Skeletal muscle cell (primary cell): ENCODE results near the gene RBMS1.
"Not testable (repeated sequence)": the region's sequence is repeated elsewhere in the genome, so short reads cannot be mapped to it uniquely, and the experiment has no call there.

Experiments
- DNase-seq: peaks from one replicate; pipeline ENCODE4 v3.0.0-alpha.2; 2010; ENCODE audit warnings: low read depth
- H3K4me3 ChIP-seq: 2 replicates; pipeline ENCODE4 v1.5.1; 2011; ENCODE audit warnings: low read depth, mild to moderate bottlenecking, control low read depth, low read length, moderate library complexity

The RBMS1 gene

DNA sequence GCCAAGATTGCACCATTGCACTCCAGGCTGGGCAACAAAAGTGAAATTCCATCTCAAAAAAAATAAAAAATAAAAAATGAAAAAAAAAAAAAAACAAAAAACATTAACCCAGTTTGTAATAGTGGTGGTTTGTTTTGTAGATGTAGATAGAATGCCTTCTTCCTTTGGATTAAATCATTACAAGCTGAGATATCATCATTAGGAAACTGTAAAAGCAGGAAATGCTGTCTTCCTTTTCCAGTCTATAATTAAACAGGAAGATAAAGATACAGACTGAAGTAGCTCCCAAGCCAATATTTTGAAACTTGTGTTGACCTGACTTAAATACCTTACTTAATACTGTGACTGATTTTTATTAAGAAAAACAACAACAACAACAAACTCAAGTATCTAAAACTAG lies 43.1 kb downstream of the RBMS1 start:
- H3K4me3 ChIP-seq, result no peak overlapping the region
- no peak for DNase-seq

DNA sequence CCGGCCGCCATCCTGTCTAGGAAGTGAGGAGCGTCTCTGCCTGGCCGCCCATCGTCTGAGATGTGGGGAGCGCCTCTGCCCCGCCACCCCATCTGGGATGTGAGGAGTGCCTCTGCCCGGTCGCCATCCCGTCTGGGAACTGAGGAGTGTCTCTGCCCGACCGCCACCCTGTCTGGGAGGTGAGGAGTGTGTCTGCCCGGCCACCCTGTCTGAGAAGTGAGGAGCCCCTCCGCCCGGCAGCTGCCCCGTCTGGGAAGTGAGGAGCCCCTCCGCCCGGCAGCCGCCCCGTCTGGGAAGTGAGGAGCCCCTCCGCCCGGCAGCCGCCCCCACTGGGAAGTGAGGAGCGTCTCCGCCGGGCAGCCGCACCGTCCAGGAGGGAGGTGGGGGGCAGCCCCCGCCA lies 44.8 kb downstream of the RBMS1 start:
- H3K4me3 ChIP-seq, DNase-seq: not testable (repeated sequence)

- DNase-seq, result no peak
- no peak overlapping the region for H3K4me3 ChIP-seq
Measured at GRCh38 chr2:160445673-160446072, 47.9 kb downstream of the RBMS1 start.

DNA sequence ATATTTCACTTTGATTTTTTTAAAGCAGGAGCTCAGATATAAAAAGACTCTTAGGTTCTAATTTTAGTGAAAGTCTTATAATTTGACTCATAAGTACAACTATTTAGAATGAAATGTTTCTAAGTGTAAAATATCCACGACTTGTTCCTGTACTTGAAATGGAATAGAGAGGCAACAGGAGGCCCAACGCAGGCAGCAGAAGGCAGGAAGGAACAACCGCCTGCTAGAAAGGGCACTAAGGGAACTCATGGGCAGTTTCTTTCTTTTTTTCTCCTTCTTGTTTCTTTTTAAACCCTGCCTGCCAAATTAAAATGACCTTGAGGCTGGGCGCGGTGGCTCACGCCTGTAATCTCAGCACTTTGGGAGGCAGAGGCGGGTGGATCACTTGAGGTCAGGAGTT lies 51.0 kb downstream of the RBMS1 start:
- no peak for DNase-seq
- H3K4me3 ChIP-seq, result no peak overlapping the region

DNA sequence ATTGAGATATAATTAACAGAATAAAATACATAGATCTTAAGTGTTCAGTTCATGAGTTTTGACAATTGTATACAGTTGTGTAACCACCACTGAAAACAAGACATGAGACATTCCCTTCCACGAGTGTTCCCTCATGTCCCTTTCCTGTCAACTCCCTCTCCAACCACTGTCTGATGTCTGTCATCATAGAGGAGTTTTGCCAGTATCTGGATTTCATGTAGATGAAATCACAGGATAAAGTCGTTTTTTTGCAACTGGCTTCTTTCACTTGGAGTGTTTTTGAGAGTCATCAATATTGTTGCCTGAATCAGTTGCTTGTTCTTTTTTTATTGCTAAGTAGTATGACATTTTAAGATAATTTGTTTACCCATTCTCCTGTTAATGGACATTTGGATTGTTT lies 52.7 kb downstream of the RBMS1 start:
- no peak for DNase-seq
- no peak overlapping the region for H3K4me3 ChIP-seq

DNA sequence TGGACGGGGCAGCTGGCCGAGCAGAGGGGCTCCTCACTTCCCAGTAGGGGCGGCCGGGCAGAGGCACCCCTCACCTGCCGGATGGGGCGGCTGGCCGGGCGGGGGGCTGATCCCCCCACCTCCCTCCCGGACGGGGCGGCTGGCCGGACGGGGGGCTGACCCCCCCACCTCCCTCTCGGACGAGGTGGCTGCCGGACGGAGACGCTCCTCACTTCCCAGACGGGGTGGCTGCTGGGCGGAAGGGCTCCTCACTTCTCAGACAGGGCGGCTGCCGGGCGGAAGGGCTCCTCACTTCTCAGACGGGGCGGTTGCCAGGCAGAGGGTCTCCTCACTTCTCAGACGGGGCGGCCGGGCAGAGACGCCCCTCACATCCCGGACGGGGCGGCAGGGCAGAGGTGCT lies 54.6 kb downstream of the RBMS1 start:
- DNase-seq, H3K4me3 ChIP-seq: not testable (repeated sequence)

DNA sequence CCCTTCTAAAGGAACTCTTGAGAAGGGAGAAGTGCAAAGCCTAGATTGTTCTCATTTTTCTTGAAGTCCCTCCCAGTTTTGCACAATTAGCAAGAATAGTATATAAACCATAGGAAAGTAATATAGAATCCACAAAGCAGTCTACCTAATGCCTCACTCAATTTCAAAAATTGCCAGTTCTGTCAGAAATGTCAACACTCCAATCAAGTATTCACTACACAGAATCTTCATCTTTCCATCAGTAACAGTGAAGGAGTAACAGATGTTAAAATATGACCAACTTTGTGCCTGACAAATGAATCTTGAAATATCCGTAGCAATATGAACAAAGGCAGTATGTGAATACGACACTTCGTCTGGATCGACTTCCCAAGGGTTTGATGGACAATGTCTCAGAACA lies 56.3 kb downstream of the RBMS1 start:
- DNase-seq, result no peak
- H3K4me3 ChIP-seq, result no peak overlapping the region

DNA sequence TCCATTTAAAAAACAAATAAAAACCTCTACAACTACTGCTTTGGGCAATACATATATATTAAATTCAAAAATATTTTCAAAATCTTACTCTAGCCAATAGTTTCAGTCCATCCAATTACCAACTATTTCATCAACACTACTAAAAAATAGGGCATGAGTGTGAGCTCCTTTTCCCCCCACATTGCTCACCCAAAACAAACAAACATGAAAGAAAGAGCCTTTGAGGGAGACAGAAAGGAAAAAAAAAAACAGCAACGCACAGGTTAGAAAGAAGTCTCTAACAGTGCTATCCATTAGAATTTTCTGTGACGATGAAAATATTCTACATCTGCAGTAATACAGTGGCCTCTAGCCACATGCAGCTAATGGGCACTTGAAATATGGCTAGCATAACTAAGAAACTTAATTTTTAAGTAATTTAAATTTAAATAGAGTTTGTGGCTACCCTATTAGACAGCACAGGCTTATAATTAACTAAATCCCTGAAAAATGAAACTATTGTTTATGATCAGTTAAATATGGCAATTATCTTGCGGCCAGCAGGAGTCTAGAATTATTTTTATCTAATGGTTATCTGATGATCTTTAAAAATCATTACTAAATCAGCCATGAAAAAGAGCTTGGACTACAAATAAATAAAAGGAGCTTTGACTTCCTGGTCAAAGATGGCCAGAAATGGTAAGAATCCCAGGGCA lies 59.2 kb downstream of the RBMS1 start:
- no peak overlapping the region for H3K4me3 ChIP-seq
- no peak for DNase-seq

DNA sequence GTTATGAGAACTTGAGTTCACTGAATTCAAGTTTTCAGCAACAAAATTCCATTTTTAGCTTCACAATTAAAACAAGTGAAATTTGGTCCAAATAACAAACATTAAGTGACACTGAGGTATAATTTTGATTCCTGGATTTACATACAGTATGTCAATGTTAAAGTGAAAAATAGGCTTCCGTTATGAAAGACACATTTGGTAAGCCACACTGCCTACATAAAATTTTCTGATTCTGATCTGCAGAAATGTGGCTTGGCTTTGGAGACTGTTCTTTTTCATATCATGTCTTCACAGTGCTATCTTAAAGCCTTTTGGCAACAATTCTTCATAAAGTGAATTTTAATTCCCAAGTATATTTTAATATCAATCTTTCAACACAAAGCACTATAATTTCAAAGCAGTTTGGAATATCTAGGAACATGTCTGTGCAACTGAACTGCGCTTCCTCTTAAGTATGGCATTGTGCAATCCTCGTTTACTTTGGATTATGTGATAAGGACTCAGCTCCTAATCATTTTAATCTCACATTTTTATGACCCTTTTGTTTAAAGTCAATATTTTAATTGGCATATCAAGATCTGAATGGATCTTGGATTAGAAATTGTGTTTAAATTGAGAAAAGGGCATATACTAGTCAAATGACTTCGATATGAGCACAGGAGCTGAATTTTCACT lies 60.0 kb downstream of the RBMS1 start:
- DNase-seq, result no peak
- H3K4me3 ChIP-seq, result no peak overlapping the region

DNA sequence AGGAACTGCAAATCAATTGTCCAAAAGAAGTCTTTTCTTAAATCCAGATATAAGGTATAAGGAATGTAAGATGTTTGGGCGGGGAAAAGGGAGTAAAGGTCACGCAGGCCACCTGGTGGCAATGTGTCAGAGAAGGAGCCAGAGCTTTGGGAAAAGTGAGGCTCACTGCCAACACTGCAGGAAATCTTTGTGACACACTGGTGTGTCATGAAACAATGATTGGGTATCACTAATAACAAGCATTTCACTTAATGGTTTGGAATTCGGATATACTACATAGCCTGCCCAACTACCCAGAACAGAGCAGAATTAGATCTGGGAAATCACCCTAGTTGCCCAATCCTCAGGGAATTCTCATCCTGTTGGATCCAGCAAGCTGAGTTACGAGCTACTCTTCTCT lies 61.0 kb downstream of the RBMS1 start:
- DNase-seq, result no peak
- no peak overlapping the region for H3K4me3 ChIP-seq

DNA sequence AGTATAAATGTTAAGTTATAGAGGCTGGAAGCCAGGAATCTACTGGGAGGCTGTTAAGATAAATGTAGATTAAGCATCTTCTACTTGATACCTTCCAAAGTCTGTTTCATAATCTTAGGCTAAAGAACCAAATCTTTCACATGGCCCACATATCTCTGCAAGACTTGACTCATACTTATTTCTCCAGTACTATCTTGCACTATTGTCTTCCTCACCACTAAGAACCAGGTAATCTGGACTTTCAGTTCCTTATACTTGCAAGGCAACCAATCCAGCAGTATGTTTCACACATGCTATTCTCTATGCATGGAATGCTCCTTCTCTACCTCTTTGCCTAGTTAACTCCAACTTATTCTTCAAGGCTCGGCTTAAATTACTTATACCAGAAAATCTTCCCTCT lies 62.2 kb downstream of the RBMS1 start:
- DNase-seq, result no peak

DNA sequence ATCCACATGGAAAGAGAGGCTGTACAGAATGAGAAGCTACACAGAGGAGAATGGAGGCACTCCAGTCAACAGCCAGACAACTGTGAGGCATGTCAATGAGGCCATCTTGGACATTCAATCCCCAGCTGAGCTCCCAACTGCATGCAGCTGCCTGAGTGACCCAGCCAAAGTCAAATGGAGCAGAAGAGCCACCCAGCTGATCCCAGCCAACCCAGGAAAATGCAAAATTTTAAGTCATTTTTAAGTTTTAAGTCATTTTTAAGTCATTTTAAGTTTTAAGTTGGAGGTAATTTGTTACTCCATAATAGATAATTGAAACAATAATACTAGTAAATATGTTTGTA lies 63.6 kb downstream of the RBMS1 start:
- DNase-seq, result no peak
- no peak overlapping the region for H3K4me3 ChIP-seq

More for the DNA sequence above, 62.2 kb downstream of the RBMS1 start:
- H3K4me3 ChIP-seq, result no peak overlapping the region

DNA sequence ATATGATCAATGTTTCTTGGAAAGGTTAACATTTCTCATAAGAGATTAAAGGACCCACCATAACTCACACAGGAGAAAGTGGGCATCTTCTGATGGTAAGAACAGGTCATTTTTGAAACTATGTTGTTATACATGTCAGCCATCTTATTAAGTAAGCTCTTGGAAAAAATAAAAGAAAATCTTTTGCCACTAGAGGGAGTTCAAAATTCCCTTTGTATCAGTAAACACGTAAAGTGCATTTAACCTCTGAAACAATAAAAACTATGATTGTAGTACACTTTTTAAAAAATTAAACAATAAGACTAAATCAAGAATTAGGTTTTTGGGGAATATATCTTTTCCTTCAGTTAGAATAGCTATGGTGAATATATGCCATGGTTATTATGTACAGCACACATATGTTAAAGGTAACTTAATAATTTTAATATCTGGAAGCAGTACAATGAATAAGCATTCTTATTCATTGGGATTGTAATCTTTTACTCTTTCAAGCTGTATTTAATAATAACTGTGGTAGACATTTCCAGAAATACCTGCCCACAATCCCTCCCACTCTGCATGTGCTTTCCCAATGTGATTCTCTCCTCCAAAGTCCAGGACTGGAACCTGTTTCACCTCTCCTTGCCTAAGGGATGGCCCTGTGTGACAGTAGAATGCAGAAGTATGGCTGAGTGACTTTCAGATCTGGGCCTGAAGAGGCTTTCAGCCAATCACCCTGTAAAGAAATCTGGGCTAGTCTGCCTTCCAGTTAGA lies 64.2 kb downstream of the RBMS1 start:
- H3K4me3 ChIP-seq, result no peak overlapping the region
- DNase-seq, result no peak

- DNase-seq, result no peak
- no peak overlapping the region for H3K4me3 ChIP-seq
Measured at GRCh38 chr2:160428405-160428763, 65.2 kb downstream of the RBMS1 start.

DNA sequence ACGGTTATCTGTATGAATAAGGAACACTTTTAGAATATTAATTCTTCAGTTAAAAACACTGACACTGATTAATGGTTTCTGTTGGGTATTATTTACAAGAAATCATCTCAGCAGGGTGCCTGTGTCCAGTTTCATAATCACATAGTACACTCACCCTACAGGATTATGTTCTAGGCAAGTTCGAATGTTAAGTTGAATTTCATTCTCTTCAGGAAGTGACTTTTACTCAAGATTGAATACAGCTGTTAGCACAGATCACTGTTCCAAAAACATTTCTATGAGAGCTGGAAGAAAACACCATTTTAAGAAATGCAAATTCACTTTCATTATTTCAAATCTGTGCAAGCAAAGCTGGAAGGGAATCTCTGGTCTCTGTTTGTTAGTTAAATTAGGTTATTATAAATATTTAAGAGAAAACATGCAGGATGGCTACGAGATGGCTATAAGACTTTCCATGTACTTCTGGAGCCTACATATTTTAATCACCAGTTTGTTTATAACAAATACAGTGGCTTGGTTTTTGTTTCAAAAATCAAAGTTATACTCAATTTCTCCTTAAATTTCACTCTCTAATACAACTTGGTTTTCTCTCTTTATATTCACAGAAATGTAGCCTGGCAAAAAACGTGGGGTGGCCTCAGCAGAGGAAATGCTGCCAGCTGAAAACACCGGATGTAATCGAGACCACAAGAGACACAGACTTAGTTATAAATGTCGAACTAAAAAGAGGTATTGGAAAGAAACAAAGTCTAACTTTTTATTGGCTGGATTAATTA lies 65.8 kb downstream of the RBMS1 start:
- peak overlapping the region; percentile 8 for H3K4me3 ChIP-seq
- DNase-seq, result peak; percentile 66

DNA sequence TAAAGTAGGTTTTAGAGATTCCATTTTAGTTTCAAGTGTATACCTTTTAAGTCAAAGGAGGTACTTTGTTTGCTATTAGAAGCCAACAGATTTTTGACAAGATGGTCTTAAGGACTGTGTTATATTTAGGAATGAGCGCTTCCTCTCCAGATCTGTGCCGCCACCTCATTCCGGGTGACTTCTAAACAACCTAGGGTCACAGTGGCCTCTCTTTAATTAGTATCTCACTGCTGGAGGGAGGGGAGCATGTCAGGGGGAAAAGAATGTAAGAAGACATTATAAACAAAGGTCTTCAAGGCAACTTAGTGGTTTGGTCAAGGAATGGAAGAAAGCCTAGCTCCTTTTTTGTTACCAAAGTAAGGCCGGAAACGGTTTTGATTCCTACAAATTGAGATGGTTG lies 67.0 kb downstream of the RBMS1 start:
- no peak overlapping the region for H3K4me3 ChIP-seq
- DNase-seq, result no peak

DNA sequence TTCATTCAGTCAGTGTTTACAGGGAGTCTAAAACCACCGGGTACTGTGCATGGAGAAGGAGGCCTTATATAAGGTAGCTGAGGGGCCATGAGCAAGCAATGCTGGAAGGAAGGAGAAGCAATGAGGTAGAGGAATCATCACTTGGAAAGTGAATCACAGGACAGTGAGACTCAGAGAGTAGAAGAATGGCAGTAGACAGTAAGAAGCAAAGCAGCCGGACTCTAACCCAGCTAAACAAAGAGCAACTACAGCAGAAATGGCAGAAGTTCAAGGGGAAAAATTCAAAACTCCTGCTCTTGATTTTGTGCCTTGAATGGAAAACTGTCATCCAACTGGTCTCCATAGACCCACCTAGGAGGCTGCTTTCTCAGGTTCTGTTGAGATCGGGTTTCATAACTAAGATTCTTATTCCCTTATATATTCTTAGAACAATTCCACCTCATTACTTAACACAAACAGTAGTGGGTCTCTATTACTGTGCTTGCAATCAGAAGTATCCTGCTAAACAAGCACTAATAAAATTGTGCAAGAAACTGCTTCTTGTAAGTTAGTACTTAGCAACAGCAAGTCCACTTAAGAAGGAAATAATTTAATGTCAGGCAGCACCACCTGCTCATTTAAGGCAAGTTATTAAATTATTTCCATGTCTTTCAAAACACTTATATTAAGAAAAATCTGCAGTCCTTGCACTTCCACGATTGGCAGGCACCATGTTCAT lies 68.0 kb downstream of the RBMS1 start:
- no peak for DNase-seq
- no peak overlapping the region for H3K4me3 ChIP-seq

DNA sequence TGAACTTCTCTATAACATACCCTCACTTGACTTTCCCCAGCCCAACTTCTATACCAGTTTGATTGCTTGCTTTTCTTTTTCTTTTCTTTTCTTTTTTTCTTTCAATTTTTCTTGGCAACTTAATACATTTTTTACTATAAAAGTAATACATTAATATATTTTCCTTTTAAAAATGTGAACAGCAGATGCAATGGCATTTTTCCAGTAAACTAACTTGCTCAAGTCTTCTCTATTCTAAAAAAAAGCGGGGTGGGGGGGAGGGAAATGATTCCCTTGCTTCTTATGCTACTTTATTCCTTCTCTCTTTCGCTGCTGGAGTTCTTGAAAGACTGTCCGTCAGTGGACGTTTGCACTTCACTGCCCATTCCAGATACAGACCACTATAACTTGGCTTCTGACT lies 70.5 kb downstream of the RBMS1 start:
- H3K4me3 ChIP-seq, result no peak overlapping the region
- DNase-seq, result no peak

DNA sequence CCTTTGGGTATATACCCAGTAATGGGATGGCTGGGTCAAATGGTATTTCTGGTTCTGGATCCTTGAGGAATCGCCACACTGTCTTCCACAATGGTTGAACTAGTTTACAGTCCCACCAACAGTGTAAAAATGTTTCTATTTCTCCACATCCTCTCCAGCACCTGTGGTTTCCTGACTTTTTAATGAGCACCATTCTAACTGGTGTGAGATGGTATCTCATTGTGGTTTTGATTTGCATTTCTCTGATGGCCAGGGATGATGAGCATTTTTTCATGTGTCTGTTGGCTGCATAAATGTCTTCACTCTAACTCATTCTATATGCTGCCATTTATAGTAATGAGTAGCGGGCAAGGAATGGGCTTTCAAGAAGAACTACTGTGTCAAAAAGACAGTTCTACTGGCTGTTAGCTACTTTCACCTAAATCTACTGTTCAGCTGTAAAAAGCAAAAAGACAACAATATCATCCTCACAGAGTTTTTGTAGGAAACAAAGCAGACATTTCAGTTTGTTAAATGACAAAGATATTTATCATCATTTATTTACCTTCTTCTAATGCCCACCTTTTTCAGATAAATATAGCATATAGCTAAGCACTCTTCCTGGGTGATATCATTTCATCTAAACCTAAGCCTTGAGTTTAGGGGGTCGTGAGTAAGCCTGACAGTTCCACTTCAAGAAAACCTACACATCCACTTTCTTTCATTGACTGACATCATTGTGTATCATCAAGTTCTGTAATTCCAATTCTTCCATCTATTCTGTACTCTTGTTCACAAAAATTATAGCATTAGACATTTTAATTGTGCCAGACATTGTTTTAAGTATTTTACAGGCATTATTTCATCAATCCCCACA lies 71.7 kb downstream of the RBMS1 start:
- not testable (repeated sequence) for DNase-seq, H3K4me3 ChIP-seq
